Gastroesophageal sphincter (tissue), 3 donors: Measurements from ENCODE around the gene OXCT1.

ENCODE experiments used
- CTCF ChIP-seq, 4 experiments: fragments of 200-600 bp in 2 of 4; fragments of 450-650 bp in 2 of 4; sonication (generic) in 1 of 4; IDR thresholded peaks; one replicate each; pipeline ENCODE4 v1.5.1; 2017 to 2019; ENCODE audit warnings: antibody characterized with exemption in 4 of 4, mild to moderate bottlenecking in 2 of 4, moderate library complexity in 2 of 4
- POLR2A ChIP-seq, 2 donors: fragments of 450-650 bp; IDR thresholded peaks; one replicate each; pipeline ENCODE4 v1.6.1; 2017; ENCODE audit warnings: antibody characterized with exemption in 2 of 2, mild to moderate bottlenecking in 2 of 2, moderate library complexity in 1 of 2
- POLR2AphosphoS5 ChIP-seq: sonication (generic); formaldehyde crosslinking; IDR thresholded peaks from one replicate; pipeline ENCODE4 v1.6.1; 2017; ENCODE audit warnings: antibody characterized with exemption

- TF ChIP-seq POLR2A (IDR thresholded peaks at IDR 0.05) (no peak), CTCF (IDR thresholded peaks at IDR 0.05) (no peak), POLR2AphosphoS5 (no peak)
These were observed 183.5 kb downstream of the OXCT1 start for GRCh38 chr5:41686767-41687166.
